Trophoblast cell (in vitro differentiated cells and primary cell): ENCODE data around the gene PEX11B.

Experiments
- DNase-seq, 2 donors: peaks; one replicate each; pipeline ENCODE4 v3.0.0-alpha.2; 2016
- H2AFZ ChIP-seq: 2 replicates; pipeline ENCODE4 v1.6.1; 2013; ENCODE audit warnings: low read length, moderate library complexity, mild to moderate bottlenecking; ENCODE audit not compliant: insufficient read depth, poor library complexity
- H2AK5ac ChIP-seq: 2 replicates; pipeline ENCODE4 v1.6.1; 2013; ENCODE audit warnings: mild to moderate bottlenecking, low read length
- H2BK120ac ChIP-seq: 2 replicates; pipeline ENCODE4 v1.6.1; 2013; ENCODE audit warnings: low read length, mild to moderate bottlenecking, moderate library complexity; ENCODE audit not compliant: insufficient read depth, poor library complexity
- H2BK12ac ChIP-seq: 2 replicates; pipeline ENCODE4 v1.6.1; 2013; ENCODE audit warnings: mild to moderate bottlenecking, low read length, moderate library complexity
- H2BK5ac ChIP-seq: 2 replicates; pipeline ENCODE4 v1.6.1; 2013; ENCODE audit warnings: low read length, low read depth, moderate library complexity, mild to moderate bottlenecking; ENCODE audit not compliant: poor library complexity
- H3K14ac ChIP-seq: 2 replicates; pipeline ENCODE4 v1.6.1; 2013; ENCODE audit warnings: mild to moderate bottlenecking, low read length
- H3K18ac ChIP-seq: 2 replicates; pipeline ENCODE4 v1.6.1; 2013; ENCODE audit warnings: mild to moderate bottlenecking, low read length
- H3K23ac ChIP-seq: 2 replicates; pipeline ENCODE4 v1.6.1; 2013; ENCODE audit warnings: low read length
- H3K27ac ChIP-seq: 2 replicates; pipeline ENCODE4 v1.5.1; 2013; ENCODE audit warnings: low read depth, mild to moderate bottlenecking, inconsistent platforms, low read length, moderate library complexity
- H3K27me3 ChIP-seq: 2 replicates; pipeline ENCODE4 v1.6.1; 2013; ENCODE audit warnings: inconsistent platforms, mild to moderate bottlenecking, low read length, moderate library complexity; ENCODE audit not compliant: insufficient read depth
- H3K36me3 ChIP-seq, 2 experiments: 1 replicate in 1 of 2; 2 replicates in 1 of 2; pipeline ENCODE4 v1.6.1; 2013; ENCODE audit warnings: low read length in 2 of 2, mild to moderate bottlenecking in 2 of 2, moderate library complexity in 1 of 2; ENCODE audit not compliant: insufficient read depth in 2 of 2, control insufficient read depth in 1 of 2
- H3K4ac ChIP-seq: 2 replicates; pipeline ENCODE4 v1.6.1; 2013; ENCODE audit warnings: low read depth, mild to moderate bottlenecking, low read length, moderate library complexity
- H3K4me1 ChIP-seq, 2 experiments: 1 replicate in 1 of 2; 2 replicates in 1 of 2; pipeline ENCODE4 v1.6.1; 2013; ENCODE audit warnings: low read length in 2 of 2, mild to moderate bottlenecking in 2 of 2, moderate library complexity in 1 of 2; ENCODE audit not compliant: insufficient read depth in 2 of 2, control insufficient read depth in 1 of 2
- H3K4me2 ChIP-seq: 2 replicates; pipeline ENCODE4 v1.6.1; 2013; ENCODE audit warnings: inconsistent platforms, mild to moderate bottlenecking, low read length, moderate library complexity
- H3K4me3 ChIP-seq: 2 replicates; pipeline ENCODE4 v1.5.1; 2013; ENCODE audit warnings: mild to moderate bottlenecking, low read depth, low read length, inconsistent platforms
- H3K79me1 ChIP-seq: one replicate; pipeline ENCODE4 v1.6.1; 2013; ENCODE audit warnings: low read length
- H3K79me2 ChIP-seq: 2 replicates; pipeline ENCODE4 v1.6.1; 2013; ENCODE audit warnings: low read length, mild to moderate bottlenecking; ENCODE audit not compliant: control insufficient read depth, insufficient read depth, poor library complexity
- H3K9ac ChIP-seq: 2 replicates; pipeline ENCODE4 v1.6.1; 2013; ENCODE audit warnings: mild to moderate bottlenecking, low read length
- H3K9me3 ChIP-seq: 2 replicates; pipeline ENCODE4 v1.6.1; 2013; ENCODE audit warnings: low read depth, mild to moderate bottlenecking, control low read depth, inconsistent platforms, low read length; ENCODE audit not compliant: insufficient read depth
- H4K12ac ChIP-seq: 2 replicates; pipeline ENCODE4 v1.6.1; 2013; ENCODE audit warnings: low read depth, mild to moderate bottlenecking, low read length, moderate library complexity
- H4K8ac ChIP-seq: 2 replicates; pipeline ENCODE4 v1.6.1; 2013; ENCODE audit warnings: low read depth, mild to moderate bottlenecking, low read length, moderate library complexity
- H4K91ac ChIP-seq: one replicate; pipeline ENCODE4 v1.6.1; 2013; ENCODE audit warnings: low read depth, mild to moderate bottlenecking, low read length, moderate library complexity
- WGBS: extraction: QIAGEN DNeasy Blood & Tissue Kit; methylation state at CpG from one replicate; pipeline ENCODE4 v1.1.7; 2013; ENCODE audit warnings: missing lambda C conversion rate; ENCODE audit not compliant: insufficient read length, insufficient coverage; ENCODE audit errors: extremely low coverage; 5-methylcytosine and 5-hydroxymethylcytosine counted together

PEX11B gene

DNA sequence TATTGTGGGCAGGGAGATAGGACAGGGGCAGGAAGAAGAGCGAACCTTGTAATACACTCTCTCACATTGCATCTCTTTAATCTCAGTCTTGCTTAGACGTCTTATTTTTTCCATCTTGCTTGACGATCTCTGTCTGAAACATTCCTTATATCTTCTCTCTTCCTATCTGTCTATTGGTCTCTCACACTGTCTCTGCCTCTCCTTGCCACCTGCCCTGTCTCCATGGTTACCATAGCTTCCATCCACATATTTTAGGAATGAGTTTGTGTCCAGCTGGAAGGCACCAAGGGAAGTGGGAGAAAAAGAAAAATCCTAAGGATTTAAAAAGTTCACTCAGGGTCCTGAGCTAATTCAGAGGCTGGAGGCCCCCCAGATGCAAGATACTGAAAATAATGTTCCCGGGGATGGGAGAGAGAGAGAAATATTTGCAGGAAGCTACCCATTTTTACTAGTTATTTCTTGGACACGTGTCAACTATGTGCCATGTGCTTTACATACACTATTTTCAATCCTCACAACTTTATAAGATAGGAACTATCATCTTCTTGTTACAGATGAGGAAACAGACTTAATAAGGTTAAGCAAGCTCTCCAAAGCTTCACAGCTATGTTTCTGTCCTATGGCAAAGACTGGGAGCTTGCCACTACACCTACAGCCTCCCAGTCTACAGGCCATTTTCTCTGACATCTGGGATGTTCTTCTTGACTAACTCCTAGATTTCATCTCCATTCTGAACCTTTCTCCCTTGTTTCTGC, 44.9 kb upstream of the PEX11B start:
- no peak overlapping the region for H2BK5ac ChIP-seq
- peak overlapping the region; percentile 66 for H3K4me2 ChIP-seq
- peaks cover 36% of the 10 kb centered on the region for H3K27me3 ChIP-seq
- H2BK120ac ChIP-seq, result no peak overlapping the region
- no peak overlapping the region for H4K12ac ChIP-seq
- H2AK5ac ChIP-seq, result no peak overlapping the region
- H3K4ac ChIP-seq, result no peak overlapping the region
- no CpG with 5 or more reads among the region's 5 CpGs for WGBS
- no peak overlapping the region for H3K18ac ChIP-seq
- peaks cover 6% of the 10 kb centered on the region for H3K79me1 ChIP-seq
- H4K91ac ChIP-seq, result no peak overlapping the region
- peaks cover 2% of the 10 kb centered on the region for H3K9me3 ChIP-seq
- H3K79me2 ChIP-seq, result no peaks in the 10 kb centered on the region
- DNase-seq, result peak; percentile 49 to 89
- H3K14ac ChIP-seq, result no peak overlapping the region
- H2BK12ac ChIP-seq, result no peak overlapping the region
- peaks cover 14 to 24% of the 10 kb centered on the region in 2 experiments for H3K4me1 ChIP-seq
- H2AFZ ChIP-seq, result no peak overlapping the region
- no peaks in the 10 kb centered on the region for H3K36me3 ChIP-seq
- no peak overlapping the region for H3K27ac ChIP-seq
- no peak overlapping the region for H3K4me3 ChIP-seq
- no peak overlapping the region for H3K23ac ChIP-seq
- no peak overlapping the region for H3K9ac ChIP-seq
- no peak overlapping the region for H4K8ac ChIP-seq

DNA sequence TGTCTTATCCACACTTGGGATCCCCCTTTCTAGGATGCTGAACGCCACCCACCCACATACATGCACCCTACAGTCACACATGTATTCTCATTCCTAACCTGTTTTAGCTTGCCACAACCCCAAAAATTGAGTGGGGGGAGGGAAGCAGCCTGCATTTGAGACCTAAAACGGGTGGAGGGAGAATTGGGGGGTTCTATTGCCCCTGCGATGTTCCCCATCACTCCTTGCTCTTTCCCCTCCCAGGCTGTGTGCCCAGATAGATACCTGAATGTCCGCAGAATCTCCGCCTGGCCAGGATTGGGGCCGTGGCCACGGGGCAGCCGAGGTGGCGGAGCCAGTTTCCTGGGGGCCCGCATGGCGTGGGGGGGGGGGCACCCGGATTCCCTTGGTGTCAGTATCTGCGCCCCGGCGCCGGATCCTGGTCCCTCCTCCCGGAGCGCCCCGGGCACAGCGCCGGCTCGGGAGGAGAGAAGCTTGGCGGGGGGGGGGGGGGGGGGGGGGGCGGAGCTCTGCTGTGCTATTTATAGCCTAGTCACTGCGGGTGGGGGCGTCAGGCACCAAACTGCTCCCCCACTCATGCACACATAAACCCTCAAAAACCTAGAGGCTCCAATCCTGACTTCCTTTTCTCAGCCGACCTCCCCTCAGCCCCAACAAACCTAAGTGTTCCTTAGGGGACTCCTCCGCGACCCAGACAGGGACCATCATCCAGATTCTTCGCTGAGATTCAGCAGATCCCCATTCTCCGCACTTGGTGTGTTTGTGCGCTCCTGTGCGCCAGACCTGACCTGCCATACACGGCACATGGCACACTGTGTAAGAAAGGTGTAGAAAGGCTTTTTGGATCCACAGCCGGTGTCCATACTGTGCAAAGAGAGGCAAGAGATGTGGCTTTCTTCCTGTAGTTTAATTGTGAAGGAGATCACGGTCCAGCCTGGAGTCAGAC, 43.9 kb upstream of the PEX11B start:
- Histone ChIP-seq H2AFZ (no peak overlapping the region), H3K36me3 (no peaks in the 10 kb centered on the region), H3K4me1 (peaks cover 15 to 26% of the 10 kb centered on the region in 2 experiments), H3K27ac (no peak overlapping the region), H3K9me3 (peaks cover 2% of the 10 kb centered on the region), H3K23ac (no peak overlapping the region), H2BK120ac (no peak overlapping the region), H3K14ac (no peak overlapping the region), H3K18ac (no peak overlapping the region), H4K8ac (no peak overlapping the region), H3K4me3 (no peak overlapping the region), H2BK12ac (no peak overlapping the region), H3K79me2 (no peaks in the 10 kb centered on the region), H4K91ac (no peak overlapping the region), H3K9ac (no peak overlapping the region), H2BK5ac (no peak overlapping the region), H4K12ac (no peak overlapping the region), H3K79me1 (peaks cover 6% of the 10 kb centered on the region), H3K4ac (no peak overlapping the region), H3K27me3 (peaks cover 37% of the 10 kb centered on the region), H3K4me2 (peak overlapping the region; percentile 94), H2AK5ac (no peak overlapping the region)
- WGBS, result no CpG with 5 or more reads among the region's 36 CpGs
- DNase-seq, result peak in 1 of 2 donors; percentile 24

DNA sequence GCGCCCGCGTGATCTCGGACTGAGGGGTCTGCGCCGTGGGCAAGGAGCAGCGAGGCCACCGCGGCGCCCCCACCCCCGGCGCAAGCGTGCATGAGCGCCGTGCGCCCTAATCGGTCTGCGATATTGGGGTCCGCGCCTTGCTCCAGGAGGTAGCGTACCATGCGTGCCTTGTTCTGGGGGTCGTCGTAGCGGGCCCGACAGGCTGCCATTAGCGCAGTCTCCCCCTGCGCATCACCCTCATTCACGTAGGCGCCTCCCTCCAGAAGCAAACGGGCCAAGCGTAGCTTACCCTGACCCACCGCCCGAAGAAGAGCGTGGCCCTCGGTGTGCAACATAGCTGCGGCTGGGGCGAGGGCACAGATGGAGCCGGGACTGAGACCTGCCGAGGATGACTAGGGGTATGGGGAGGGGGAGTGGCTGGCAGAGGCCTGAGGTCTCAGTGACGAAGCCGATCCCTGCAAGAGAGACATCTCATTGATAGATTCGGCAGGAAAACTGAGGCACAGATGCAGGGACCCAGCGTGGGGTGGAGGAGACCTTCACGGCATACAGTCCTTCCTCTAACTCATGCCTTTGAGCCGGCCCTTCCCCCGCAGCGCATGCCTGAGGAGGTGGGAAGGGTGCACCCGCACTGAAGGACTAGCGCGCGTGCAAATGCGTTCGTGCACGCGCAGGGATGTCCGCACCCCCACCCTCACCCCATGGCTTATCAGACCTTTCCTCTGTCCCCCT, 43.1 kb upstream of the PEX11B start:
- Histone ChIP-seq H3K14ac (no peak overlapping the region), H3K36me3 (no peaks in the 10 kb centered on the region), H2BK12ac (no peak overlapping the region), H4K91ac (no peak overlapping the region), H2BK5ac (no peak overlapping the region), H3K4ac (no peak overlapping the region), H3K9me3 (peaks cover 2% of the 10 kb centered on the region), H3K4me1 (peaks cover 16 to 26% of the 10 kb centered on the region in 2 experiments), H3K23ac (no peak overlapping the region), H4K8ac (no peak overlapping the region), H3K27me3 (peaks cover 40% of the 10 kb centered on the region), H3K18ac (no peak overlapping the region), H3K79me1 (peaks cover 6% of the 10 kb centered on the region), H2BK120ac (no peak overlapping the region), H2AFZ (no peak overlapping the region), H3K27ac (no peak overlapping the region), H4K12ac (no peak overlapping the region), H3K4me3 (peak overlapping the region; percentile 77), H3K4me2 (peak overlapping the region; percentile 94), H2AK5ac (no peak overlapping the region), H3K79me2 (no peaks in the 10 kb centered on the region), H3K9ac (no peak overlapping the region)
- WGBS, result no CpG with 5 or more reads among the region's 57 CpGs
- DNase-seq, result peak in 1 of 2 donors; percentile 29

DNA sequence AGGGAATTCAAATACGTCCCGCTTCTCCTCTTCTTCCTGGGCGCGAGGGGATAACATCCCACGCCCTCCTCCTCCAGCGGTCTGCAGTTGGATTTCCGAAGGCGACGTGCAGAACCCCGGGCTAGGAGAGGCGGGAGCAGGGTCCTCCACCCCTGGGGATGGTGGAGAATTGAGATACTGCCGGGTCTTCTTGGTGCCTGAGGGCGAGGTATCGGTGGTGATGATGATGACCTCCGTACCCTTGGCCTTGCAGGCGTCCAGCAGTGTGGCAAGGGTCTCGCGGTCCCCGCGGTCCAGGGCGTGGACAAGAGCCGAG, 42.5 kb upstream of the PEX11B start:
- no peak overlapping the region for H2AFZ ChIP-seq
- H3K23ac ChIP-seq, result no peak overlapping the region
- no peak for DNase-seq
- no peak overlapping the region for H4K12ac ChIP-seq
- H3K18ac ChIP-seq, result no peak overlapping the region
- no peak overlapping the region for H3K14ac ChIP-seq
- H2BK12ac ChIP-seq, result no peak overlapping the region
- WGBS, result no CpG with 5 or more reads among the region's 22 CpGs
- H3K79me2 ChIP-seq, result no peaks in the 10 kb centered on the region
- peak overlapping the region; percentile 94 for H3K4me2 ChIP-seq
- peaks cover 16 to 26% of the 10 kb centered on the region in 2 experiments for H3K4me1 ChIP-seq
- H3K27ac ChIP-seq, result no peak overlapping the region
- peak overlapping the region; percentile 48 for H4K8ac ChIP-seq
- H2BK120ac ChIP-seq, result no peak overlapping the region
- H3K27me3 ChIP-seq, result peaks cover 40% of the 10 kb centered on the region
- no peak overlapping the region for H4K91ac ChIP-seq
- peaks cover 2% of the 10 kb centered on the region for H3K9me3 ChIP-seq
- no peak overlapping the region for H2AK5ac ChIP-seq
- peaks cover 6% of the 10 kb centered on the region for H3K79me1 ChIP-seq
- no peak overlapping the region for H2BK5ac ChIP-seq
- peak overlapping the region; percentile 77 for H3K4me3 ChIP-seq
- no peaks in the 10 kb centered on the region for H3K36me3 ChIP-seq
- H3K4ac ChIP-seq, result no peak overlapping the region
- no peak overlapping the region for H3K9ac ChIP-seq
